NCI-H2029 (cell line): ENCODE measurements around the gene TEKT3.
A peak's percentile ranks its signal among the peaks of the same experiment; 100 is the strongest.

ENCODE experiments used
- DNase-seq: peaks from one replicate; lab custom pipeline; 2025; lab: John Stamatoyannopoulos, UW

The TEKT3 gene

GRCh38 chr17:15341385-15341849, at the start of gene TEKT3:
Gene TEKT3, minus strand, starts transcription at chr17:15341597. Its CDS starts 10,012 bp downstream, at chr17:15331585.
- peak; percentile 66 for DNase-seq

DNA sequence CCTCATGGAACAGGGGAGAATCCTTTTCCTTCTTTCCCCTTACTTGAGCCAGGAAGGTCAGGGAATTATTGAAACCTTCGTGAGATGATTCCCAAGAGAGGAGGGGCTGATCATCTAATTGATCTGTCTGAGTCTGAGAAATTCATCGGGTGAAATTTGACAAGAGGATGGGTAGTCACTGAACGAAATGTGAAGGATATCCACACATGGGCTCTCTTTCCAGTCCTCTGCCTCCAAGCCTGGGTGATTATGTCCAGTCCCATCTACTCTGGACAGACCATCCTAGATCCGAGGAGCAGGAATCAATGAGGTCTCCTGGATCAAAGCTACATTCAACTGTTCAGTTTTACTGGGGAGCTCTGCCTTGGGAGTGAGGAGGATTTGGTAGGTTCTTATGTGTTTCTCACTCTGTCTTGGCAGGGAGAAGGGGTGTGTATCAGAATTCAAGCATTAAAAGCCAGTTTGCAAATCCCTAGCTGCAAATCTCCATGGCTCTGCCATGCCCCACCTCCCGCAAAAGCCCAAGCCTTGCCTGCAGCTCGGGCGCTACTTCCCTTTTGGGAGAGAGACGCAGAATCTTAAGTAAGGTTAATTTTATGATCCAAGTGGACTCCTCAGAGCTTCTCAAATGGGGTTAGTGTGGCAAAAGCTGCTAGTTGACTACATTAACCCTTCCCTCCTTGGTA, 47.1 kb upstream of the TEKT3 start:
- no peak for DNase-seq

DNA sequence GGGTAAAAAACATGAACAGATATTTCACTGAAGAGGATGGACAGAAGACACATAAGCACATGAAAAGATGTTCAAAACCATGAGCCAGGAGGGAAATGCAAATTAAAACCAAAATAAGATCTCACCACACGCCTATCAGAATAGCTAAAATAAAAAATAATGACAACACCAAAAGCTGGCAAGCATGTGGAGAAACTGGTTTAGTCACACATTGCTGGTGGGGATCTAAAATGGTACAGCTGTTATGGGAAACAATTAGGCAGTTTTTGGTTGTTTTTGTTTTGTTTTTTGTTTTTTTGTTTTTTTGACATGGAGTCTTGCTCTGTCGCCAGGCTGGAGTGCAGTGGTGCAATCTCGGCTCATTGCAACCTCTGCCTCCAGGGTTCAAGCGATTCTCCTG, 44.7 kb upstream of the TEKT3 start:
- DNase-seq: no peak

DNA sequence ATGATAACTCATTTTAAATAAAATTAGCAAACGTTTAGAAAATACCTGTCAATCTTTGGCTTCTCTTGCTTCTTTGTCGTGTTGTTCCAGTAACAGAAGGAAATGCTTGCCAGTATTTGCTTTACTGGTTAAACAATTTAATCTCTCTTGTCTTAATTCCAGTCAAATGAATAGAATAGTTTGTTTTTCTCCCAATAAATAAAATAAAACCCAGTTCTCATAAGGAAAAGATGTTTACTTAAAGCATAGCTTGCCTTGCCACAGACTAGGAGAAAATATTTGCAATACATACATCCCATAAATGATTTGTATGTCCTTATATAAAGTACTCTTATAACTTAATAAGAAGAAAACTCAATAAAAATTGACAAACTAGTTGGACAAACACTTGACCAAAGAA, 43.9 kb upstream of the TEKT3 start:
- DNase-seq: no peak

DNA sequence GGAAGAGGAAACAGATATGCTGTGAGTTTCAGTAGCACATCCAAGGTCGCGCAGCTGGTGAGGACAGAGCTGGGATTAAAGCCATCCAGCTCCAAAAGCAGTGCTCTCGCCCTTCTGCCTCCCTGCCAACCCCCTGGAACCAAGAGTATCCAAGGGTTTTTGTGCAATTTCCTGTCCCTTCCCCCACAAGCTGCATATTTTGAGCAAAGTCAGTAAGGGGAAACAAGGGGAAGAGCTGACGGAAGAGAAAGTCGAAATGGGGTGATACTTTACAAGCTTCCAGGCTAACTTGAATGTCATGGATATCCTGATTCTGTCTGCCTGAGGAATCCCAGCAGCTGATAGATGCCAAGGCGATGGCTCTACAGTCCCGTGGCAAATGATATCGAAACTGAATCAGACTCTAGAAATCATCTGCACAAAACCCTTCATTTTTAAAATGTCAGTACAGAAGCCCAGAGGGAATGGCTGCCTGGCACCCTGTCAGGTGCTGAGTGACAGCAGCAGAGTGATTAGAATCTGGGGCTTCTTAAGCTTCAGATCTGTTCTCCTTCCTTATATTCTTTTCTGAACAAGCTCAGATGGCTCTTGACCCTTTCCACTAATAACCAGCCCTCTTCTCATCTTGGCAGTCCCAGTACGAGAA, 42.9 kb upstream of the TEKT3 start:
- DNase-seq: no peak

DNA sequence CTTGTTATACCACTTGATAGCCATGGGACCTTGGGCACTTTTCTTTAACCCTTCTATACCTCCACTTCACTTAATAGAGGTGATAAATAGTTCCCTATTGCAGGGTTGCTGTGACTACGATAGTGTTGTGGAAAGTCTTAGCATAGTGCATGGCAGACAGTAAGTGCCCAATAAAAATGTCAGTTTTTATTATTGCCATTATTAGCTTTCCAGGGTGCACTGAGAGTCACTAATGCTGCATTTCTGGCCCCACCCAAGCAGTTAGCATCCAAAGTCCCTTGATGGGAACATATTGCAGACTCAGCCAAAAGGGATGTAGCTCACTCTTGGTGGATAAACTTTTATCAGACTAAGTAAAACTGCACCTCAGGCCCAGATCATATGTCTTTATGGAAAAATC, 41.5 kb upstream of the TEKT3 start:
- DNase-seq: no peak

DNA sequence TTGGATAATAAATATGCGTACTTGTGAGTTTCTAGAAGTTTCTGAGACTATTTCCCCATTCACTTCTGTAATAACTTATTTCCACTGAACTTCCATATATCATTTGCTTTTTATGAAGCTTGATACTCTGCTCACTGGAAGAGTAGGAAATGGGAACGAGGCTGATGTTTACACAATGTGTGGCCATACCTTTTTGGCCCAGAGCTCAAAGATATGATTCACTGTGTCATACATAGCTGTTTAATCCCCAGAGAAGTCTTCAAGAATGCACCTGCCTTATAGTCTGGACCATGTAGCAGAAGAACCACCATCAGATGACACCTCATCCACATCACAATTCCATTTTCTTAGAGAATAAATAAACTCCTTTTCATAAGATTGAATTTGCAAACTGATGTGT, 40.3 kb upstream of the TEKT3 start:
- DNase-seq: no peak

GRCh38 chr17:15380446-15380845, 39.0 kb upstream of the TEKT3 start:
- no peak for DNase-seq

GRCh38 chr17:15379659-15380058, 38.3 kb upstream of the TEKT3 start:
- no peak for DNase-seq

DNA sequence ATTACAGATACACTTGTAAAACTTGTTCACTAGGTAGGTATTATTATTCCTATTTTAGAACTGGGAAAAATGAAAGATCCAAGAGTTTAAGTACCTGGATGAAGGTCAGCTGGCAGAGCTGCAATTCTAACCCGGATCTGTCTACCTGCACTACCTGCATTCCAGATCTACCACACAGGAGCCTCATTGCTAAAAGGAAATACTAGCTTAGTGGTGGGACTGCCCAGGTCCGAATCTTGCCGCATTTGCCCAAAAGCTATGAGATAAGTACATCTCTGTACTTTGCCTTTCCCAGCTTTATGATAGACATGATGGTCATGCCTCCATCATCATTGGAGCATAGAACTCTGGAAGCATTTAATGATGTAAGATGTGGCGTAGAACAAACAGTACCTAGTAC, 36.8 kb upstream of the TEKT3 start:
- DNase-seq: no peak

GRCh38 chr17:15377616-15378015, 36.2 kb upstream of the TEKT3 start:
- no peak for DNase-seq

DNA sequence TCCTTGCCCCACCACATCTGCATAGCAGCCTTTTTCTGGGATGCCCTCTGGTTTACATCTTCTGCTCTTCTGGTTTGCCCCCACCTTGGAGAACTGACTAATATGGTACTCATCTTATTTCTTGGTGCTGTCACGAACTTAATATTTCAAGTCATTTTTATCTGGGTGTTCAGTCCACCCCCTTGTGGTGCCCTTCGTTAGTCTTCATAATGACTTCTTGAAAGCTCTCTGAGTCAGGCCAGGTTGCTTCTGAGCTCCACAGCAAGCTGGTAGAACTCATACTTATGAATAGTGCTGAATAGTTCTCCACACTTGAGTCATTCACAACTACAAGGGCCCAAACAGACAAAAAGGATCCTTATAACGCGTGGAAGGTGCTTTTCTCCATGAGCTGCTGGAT, 35.8 kb upstream of the TEKT3 start:
- no peak for DNase-seq

DNA sequence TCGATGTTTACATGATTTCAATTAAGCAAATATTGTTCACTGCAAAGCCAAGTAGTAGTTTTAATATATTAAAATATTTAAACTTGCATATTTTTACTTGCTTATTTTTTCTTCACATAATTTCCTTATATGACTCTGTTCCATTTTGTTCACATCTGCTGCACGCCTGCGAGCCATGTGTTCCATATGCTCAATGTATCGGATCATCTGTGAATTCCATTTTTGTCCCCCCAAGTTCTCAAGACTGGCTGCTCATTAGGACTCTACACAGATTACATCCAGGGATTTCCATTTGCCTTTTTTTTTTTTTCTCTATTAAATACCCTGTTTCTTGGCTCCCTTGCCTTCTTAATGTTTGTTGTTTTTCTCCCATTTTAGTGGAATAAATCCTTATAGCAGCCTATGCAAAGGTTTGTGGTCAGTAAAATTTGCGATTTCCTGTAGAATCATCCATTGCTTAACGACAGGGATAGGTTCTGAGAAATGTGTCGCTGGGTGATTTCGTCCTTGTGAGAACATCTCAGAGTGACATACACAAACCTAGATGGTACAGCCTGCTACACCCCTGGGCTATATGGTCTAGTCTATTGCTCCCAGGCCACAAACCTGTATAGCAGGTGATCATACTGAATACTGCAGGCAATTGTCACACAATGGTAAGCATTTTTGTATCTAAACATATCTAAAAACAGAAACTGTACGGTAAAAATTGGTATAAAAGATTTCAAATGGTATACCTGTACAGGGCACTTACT, 30.2 kb upstream of the TEKT3 start:
- no peak for DNase-seq

GRCh38 chr17:15368600-15368999, 27.2 kb upstream of the TEKT3 start:
- DNase-seq: no peak

GRCh38 chr17:15366026-15366425, 24.6 kb upstream of the TEKT3 start:
- no peak for DNase-seq

DNA sequence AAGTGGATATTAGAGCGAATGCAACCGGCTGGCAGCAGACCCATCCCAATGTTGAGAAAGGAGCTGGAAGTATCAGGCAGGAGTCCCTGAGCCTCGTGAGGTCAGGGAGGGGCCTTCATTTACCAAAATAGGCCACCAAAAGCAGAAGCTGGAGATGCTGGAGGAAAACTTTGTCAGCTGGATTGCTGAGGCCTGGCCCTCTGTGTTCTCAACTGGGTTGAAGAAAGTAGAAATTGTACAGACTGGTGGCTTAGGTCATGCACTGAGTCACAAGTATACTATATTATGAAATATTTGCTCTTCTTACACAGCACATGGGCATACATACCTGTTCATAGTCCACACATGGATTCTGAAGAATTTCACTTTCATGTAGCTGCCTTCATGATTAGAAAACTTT, 23.2 kb upstream of the TEKT3 start:
- no peak for DNase-seq

- DNase-seq: no peak
Measured at GRCh38 chr17:15363702-15364101, 22.3 kb upstream of the TEKT3 start.

DNA sequence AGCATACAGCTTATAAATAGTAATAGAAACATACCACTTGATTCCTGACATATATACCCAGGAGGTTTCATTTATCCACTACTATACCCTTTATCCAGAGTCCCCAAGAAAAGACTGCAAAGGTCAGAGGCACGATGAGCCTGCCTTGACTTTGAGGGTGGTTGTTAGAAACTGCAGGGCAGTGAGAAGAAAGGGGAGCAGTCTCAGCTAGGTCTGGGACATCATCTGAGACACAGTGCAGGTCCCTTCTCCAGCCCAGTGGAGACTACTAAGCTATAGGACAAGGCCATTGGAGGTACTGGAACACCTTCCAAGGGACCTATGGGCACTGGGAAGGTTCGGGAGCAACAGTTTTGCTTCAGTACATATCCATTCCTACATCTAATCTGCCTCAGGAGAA, 20.2 kb upstream of the TEKT3 start:
- DNase-seq: no peak

- no peak for DNase-seq
Measured at GRCh38 chr17:15361151-15361550, 19.8 kb upstream of the TEKT3 start.

DNA sequence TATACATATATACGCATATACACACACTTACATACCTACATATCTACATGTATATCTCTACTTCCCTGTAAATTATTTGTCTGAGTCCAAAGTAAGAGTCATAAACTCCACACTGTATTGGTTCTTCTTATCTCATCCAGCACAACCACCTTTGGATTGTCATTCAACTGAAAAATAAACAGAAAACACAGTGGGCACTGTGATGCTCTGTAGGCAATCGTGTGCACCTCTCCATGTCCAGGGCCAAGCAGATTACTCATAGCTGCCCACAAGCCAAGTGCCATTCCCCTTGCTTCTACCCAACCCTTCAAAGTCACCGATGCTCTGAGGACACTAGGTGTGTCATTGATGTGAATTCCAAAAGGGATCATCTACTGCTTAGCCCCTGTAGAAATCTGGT, 12.9 kb upstream of the TEKT3 start:
- DNase-seq: no peak

GRCh38 chr17:15351925-15352324, 10.5 kb upstream of the TEKT3 start:
- no peak for DNase-seq

DNA sequence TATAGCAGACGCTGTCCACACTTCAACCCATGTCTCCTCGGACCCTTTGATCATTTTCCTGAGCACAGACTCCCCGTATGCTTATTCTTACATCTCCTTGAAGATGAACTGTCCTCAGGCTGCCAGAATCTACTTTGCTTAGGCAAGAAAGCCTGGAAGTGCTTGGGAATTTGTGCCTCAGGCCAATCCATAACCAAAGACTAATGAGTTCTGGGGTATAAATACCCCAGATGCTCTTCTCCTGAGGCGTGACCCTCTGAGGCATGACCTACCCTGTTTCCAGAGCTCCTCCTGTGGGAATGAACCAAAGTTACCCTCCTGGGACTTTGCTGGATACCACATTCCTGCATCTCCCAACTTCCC, 10.1 kb upstream of the TEKT3 start:
- no peak for DNase-seq

- DNase-seq: no peak
Measured at GRCh38 chr17:15350777-15351477, 9.5 kb upstream of the TEKT3 start.
